Measurements from ENCODE around the gene SCFD2.

GRCh38 chr4:53273726-53274125 is 92.1 kb downstream of the SCFD2 start:
- TF ChIP-seq NFRKB (IDR thresholded peaks at IDR 0.05) (no peak), TARDBP (IDR thresholded peaks at IDR 0.05) (no peak), ELF4 (IDR thresholded peaks at IDR 0.05) (no peak), FOXM1 (IDR thresholded peaks at IDR 0.05; ENCODE audit: borderline replicate concordance) (no peak), FOXA1 (IDR thresholded peaks at IDR 0.05) (no peak), SP1 (IDR thresholded peaks at IDR 0.05) (no peak), SUZ12 (IDR thresholded peaks at IDR 0.05) (no peak), PKNOX1 (IDR thresholded peaks at IDR 0.05) (peak; percentile 29; the same call in 1 of the 2 replicates), ZNF384 (IDR thresholded peaks at IDR 0.05) (no peak), ARNT (IDR thresholded peaks at IDR 0.05) (no peak)
